ENCODE data around the gene TTLL6. TPM values are rescaled to one million over a fixed set of nuclear protein-coding genes. Genes with fewer than 3 reads are reported as not detected.

The TTLL6 gene
- polyA plus RNA-seq, 2 of the 4 experiments (the other 2 are of a cell fraction) = 1.6 to 7.8 TPM

DNA sequence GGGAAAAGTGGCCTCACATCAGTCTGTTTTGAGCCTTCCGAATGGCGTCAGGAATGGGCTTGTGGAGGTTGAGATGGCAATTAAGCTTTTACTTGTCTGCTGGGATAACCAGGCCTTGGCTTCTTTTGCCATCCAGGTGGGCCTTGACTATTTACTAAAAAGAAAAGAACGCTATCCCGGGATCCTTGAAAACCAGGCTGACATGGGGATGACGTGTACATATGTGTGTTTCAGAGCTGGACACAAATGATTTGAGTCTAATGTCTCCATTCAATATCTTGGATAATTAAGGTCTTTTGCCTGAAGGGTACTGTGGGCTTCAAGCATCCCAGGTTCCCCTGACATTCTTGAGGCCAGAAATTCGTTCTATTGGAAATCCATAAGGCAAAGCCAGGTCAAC lies 55.9 kb downstream of the TTLL6 start (continued):
- TF ChIP-seq, protein P1, sequence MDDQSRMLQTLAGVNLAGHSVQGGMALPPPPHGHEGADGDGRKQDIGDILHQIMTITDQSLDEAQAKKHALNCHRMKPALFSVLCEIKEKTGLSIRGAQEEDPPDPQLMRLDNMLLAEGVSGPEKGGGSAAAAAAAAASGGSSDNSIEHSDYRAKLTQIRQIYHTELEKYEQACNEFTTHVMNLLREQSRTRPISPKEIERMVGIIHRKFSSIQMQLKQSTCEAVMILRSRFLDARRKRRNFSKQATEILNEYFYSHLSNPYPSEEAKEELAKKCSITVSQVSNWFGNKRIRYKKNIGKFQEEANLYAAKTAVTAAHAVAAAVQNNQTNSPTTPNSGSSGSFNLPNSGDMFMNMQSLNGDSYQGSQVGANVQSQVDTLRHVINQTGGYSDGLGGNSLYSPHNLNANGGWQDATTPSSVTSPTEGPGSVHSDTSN (IDR thresholded peaks at IDR 0.05) = no peak
- TF ChIP-seq RFX5 (IDR thresholded peaks at IDR 0.05) = no peak
- TF ChIP-seq, protein P2, sequence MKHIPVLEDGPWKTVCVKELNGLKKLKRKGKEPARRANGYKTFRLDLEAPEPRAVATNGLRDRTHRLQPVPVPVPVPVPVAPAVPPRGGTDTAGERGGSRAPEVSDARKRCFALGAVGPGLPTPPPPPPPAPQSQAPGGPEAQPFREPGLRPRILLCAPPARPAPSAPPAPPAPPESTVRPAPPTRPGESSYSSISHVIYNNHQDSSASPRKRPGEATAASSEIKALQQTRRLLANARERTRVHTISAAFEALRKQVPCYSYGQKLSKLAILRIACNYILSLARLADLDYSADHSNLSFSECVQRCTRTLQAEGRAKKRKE (CRISPR knock-in tag; IDR thresholded peaks at IDR 0.05; ENCODE audit: low read depth) = no peak

DNA sequence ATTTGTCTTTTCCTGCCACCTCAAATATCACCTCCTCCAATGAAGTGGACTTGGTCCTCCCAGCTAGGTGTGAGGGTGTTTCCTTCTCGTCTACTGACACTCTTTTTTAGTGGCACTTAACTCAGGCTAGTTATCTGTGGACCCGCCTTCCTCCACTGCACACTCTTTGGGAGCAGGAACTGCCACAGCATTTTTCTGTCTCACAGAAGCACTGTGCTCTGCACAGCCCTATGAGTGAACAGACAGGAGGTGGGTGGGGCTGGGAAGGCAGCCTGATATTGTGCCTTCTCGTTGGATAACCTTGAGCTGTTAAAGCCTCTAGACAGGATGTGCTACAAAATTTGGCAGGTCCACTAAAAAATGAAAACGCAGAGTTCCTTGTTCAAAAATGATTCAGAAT lies 56.6 kb downstream of the TTLL6 start:
- DNase-seq (ENCODE audit: low read depth in 1 of 2, low spot score in 1 of 2) (no peak), ATAC-seq (peak in 1 of 2 experiments; percentile 18; a peak in 1 of 6 replicates), FAIRE-seq (no peak)
- ChIA-PET CTCF (interaction anchor here (0.8 to 18.5 kb wide), 11 partner anchors 9 to 124 kb away, joined by 3 to 171 read pairs (median 3); partner anchors contain the start of genes PRAC1 and PRAC2), POLR2A (no interaction called here)
- Histone ChIP-seq H3K27ac (no peak overlapping the region), H3K4me2 (no peak overlapping the region), H3K4me3 (no peak overlapping the region), H3K9me3 (no peaks in the 10 kb centered on the region), H3K4me1 (peaks cover 21% of the 10 kb centered on the region; the same call in 2 of the 3 replicates)
- 70% methylated on average over 4 of the region's 4 CpGs for WGBS (ENCODE audit: missing lambda C conversion rate)
- no peak for TF ChIP-seq FOSL2 (IDR thresholded peaks at IDR 0.05)
- TF ChIP-seq FOSL2 (CRISPR knock-in tag; IDR thresholded peaks at IDR 0.05) = no peak

DNA sequence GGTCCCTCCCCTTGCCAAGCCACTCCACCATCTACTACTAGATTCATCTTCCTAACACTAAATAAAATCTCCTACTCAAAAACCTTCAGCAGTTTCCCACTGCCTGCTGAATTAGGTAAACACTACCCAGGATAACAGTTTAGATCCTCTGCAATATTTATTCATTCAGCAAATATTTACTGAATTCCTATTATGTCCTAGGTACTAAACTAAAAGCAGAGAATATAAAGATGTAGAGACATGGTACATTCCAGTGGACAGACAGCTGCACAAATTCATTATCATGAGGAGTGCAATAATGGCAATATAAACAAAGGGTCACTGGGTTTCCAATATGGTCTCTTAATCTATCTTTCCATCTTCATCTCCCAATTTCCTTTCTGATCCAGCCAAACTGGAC lies 57.7 kb downstream of the TTLL6 start:
- CTCF ChIA-PET = interaction anchor here (0.6 to 18.5 kb wide), 9 partner anchors 8 to 125 kb away, joined by 3 to 171 read pairs (median 7); partner anchors contain the start of genes PRAC1 and PRAC2
- POLR2A ChIA-PET = no interaction called here
- peaks cover 21% of the 10 kb centered on the region; the same call in 2 of the 3 replicates for H3K4me1 ChIP-seq
- H3K27ac ChIP-seq = no peak overlapping the region
- H3K4me3 ChIP-seq = no peak overlapping the region
- ATAC-seq = no peak
- H3K4me2 ChIP-seq = peak overlapping the region; percentile 24; the same call in 2 of the 3 replicates
- H3K9me3 ChIP-seq = no peaks in the 10 kb centered on the region
- peak; percentile 54 for FAIRE-seq
- no peak for DNase-seq (ENCODE audit: low read depth in 1 of 2, low spot score in 1 of 2)
- TF ChIP-seq HOXB13 (CRISPR knock-in tag; IDR thresholded peaks at IDR 0.05; ENCODE audit: low read depth) (no peak), BHLHE40 (IDR thresholded peaks at IDR 0.05; ENCODE audit: low read depth, low read length) (no peak), FOXS1 (CRISPR knock-in tag; IDR thresholded peaks at IDR 0.05) (no peak), RNF2 (IDR thresholded peaks at IDR 0.05; ENCODE audit: borderline replicate concordance, low read depth) (no peak), GATA3 (IDR thresholded peaks at IDR 0.05; ENCODE audit: borderline replicate concordance) (no peak), KDM5A (IDR thresholded peaks at IDR 0.05) (no peak), RFX5 (IDR thresholded peaks at IDR 0.05) (no peak), HEYL (CRISPR knock-in tag; IDR thresholded peaks at IDR 0.05) (no peak), ZC3H11A (IDR thresholded peaks at IDR 0.05) (no peak), JUN (IDR thresholded peaks at IDR 0.05) (no peak), MAFK (IDR thresholded peaks at IDR 0.05; ENCODE audit: partially characterized antibody) (no peak)
- TF ChIP-seq, protein P1 (IDR thresholded peaks at IDR 0.05) = no peak
- TF ChIP-seq, protein P3, sequence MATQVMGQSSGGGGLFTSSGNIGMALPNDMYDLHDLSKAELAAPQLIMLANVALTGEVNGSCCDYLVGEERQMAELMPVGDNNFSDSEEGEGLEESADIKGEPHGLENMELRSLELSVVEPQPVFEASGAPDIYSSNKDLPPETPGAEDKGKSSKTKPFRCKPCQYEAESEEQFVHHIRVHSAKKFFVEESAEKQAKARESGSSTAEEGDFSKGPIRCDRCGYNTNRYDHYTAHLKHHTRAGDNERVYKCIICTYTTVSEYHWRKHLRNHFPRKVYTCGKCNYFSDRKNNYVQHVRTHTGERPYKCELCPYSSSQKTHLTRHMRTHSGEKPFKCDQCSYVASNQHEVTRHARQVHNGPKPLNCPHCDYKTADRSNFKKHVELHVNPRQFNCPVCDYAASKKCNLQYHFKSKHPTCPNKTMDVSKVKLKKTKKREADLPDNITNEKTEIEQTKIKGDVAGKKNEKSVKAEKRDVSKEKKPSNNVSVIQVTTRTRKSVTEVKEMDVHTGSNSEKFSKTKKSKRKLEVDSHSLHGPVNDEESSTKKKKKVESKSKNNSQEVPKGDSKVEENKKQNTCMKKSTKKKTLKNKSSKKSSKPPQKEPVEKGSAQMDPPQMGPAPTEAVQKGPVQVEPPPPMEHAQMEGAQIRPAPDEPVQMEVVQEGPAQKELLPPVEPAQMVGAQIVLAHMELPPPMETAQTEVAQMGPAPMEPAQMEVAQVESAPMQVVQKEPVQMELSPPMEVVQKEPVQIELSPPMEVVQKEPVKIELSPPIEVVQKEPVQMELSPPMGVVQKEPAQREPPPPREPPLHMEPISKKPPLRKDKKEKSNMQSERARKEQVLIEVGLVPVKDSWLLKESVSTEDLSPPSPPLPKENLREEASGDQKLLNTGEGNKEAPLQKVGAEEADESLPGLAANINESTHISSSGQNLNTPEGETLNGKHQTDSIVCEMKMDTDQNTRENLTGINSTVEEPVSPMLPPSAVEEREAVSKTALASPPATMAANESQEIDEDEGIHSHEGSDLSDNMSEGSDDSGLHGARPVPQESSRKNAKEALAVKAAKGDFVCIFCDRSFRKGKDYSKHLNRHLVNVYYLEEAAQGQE (IDR thresholded peaks at IDR 0.05) = no peak
- TF ChIP-seq, protein P4, sequence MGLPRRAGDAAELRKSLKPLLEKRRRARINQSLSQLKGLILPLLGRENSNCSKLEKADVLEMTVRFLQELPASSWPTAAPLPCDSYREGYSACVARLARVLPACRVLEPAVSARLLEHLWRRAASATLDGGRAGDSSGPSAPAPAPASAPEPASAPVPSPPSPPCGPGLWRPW (IDR thresholded peaks at IDR 0.05) = no peak
